Fibroblast of skin of right quadriceps (primary cell): ENCODE results near the gene MAGEC2.

Source experiments
- DNase-seq: peaks from one replicate; pipeline ENCODE4 v3.0.0-alpha.2; 2013

MAGEC2 gene

GRCh38 chrX:142204522-142205433 is at the start of gene MAGEC2:
Gene MAGEC2, minus strand, starts transcription at chrX:142205290. Its CDS starts 1,303 bp downstream, at chrX:142203987.
- no peak for DNase-seq

GRCh38 chrX:142251680-142252079 is 46.6 kb upstream of the MAGEC2 start:
- DNase-seq = no peak

GRCh38 chrX:142251202-142251601 is 46.1 kb upstream of the MAGEC2 start:
- DNase-seq = no peak

- no peak for DNase-seq
These were observed 45.4 kb upstream of the MAGEC2 start for GRCh38 chrX:142250502-142250901.

- no peak for DNase-seq
These were observed 44.6 kb upstream of the MAGEC2 start for GRCh38 chrX:142249721-142250120.

GRCh38 chrX:142244568-142244967 is 39.5 kb upstream of the MAGEC2 start:
- no peak for DNase-seq

GRCh38 chrX:142238536-142238935 is 33.4 kb upstream of the MAGEC2 start:
- DNase-seq = no peak

- no peak for DNase-seq
These were observed 28.3 kb upstream of the MAGEC2 start for GRCh38 chrX:142233400-142233799.

GRCh38 chrX:142214081-142214480 is 9.0 kb upstream of the MAGEC2 start:
- no peak for DNase-seq

- DNase-seq = no peak
These were observed 4.0 kb downstream of the MAGEC2 start for GRCh38 chrX:142201113-142201512.

GRCh38 chrX:142186103-142186502 is 19.0 kb downstream of the MAGEC2 start:
- DNase-seq = no peak

- no peak for DNase-seq
These were observed 20.1 kb downstream of the MAGEC2 start for GRCh38 chrX:142184756-142185602.

- DNase-seq = no peak
These were observed 48.5 kb downstream of the MAGEC2 start for GRCh38 chrX:142156567-142156966.
